NCI-H1092 (cell line): ENCODE data around the gene ZNF557.
"Not testable (repeated sequence)": the region's sequence is repeated elsewhere in the genome, so short reads cannot be mapped to it uniquely, and the experiment has no call there.

Source experiments
- DNase-seq: peaks from one replicate; lab custom pipeline; 2025; lab: John Stamatoyannopoulos, UW

ZNF557 gene

GRCh38 chr19:7069042-7069903 lies at the start of gene ZNF557:
Gene ZNF557 (plus strand): TSS chr19:7069703. CDS start chr19:7075075, 5,372 bp downstream.
- DNase-seq = peak; percentile 93

- not testable (repeated sequence) for DNase-seq
Observed at GRCh38 chr19:7021331-7021730, 48.2 kb upstream of the ZNF557 start, which contains the start of gene MBD3L2B. Gene MBD3L2B (minus strand): TSS chr19:7021431. CDS start chr19:7021397, 34 bp downstream.

GRCh38 chr19:7028790-7029189 lies 40.7 kb upstream of the ZNF557 start:
- not testable (repeated sequence) for DNase-seq

- DNase-seq = not testable (repeated sequence)
Observed at GRCh38 chr19:7030278-7030677, 39.2 kb upstream of the ZNF557 start, which contains the start of gene MBD3L5. Gene MBD3L5 (plus strand): TSS chr19:7030578. CDS start chr19:7030612, 34 bp downstream.

GRCh38 chr19:7040079-7040478 lies 29.4 kb upstream of the ZNF557 start, which contains the start of gene MBD3L4:
Gene MBD3L4 (minus strand): TSS chr19:7040179. CDS start chr19:7040144, 35 bp downstream.
- DNase-seq = not testable (repeated sequence)

- DNase-seq = not testable (repeated sequence)
Observed at GRCh38 chr19:7041563-7041962, 27.9 kb upstream of the ZNF557 start.

GRCh38 chr19:7049021-7049420 lies 20.5 kb upstream of the ZNF557 start, which contains the start of gene MBD3L2:
Gene MBD3L2 (plus strand): TSS chr19:7049321. CDS start chr19:7049374, 53 bp downstream.
- DNase-seq = not testable (repeated sequence)

- DNase-seq = not testable (repeated sequence)
Observed at GRCh38 chr19:7051421-7051820, 18.1 kb upstream of the ZNF557 start.

- DNase-seq = not testable (repeated sequence)
Observed at GRCh38 chr19:7052896-7053295, 16.6 kb upstream of the ZNF557 start.

GRCh38 chr19:7054635-7055368 lies 14.7 kb upstream of the ZNF557 start:
- not testable (repeated sequence) for DNase-seq

- not testable (repeated sequence) for DNase-seq
Observed at GRCh38 chr19:7055679-7056078, 13.8 kb upstream of the ZNF557 start.

GRCh38 chr19:7056371-7056770 lies 13.1 kb upstream of the ZNF557 start:
- DNase-seq = not testable (repeated sequence)

- not testable (repeated sequence) for DNase-seq
Observed at GRCh38 chr19:7058576-7058975, 10.9 kb upstream of the ZNF557 start, which contains the start of gene MBD3L3. Gene MBD3L3 (minus strand): TSS chr19:7058676. CDS start chr19:7058605, 71 bp downstream.

- not testable (repeated sequence) for DNase-seq
Observed at GRCh38 chr19:7059977-7060376, 9.5 kb upstream of the ZNF557 start.

GRCh38 chr19:7063339-7063738 lies 6.2 kb upstream of the ZNF557 start:
- DNase-seq = no peak

- DNase-seq = no peak
Observed at GRCh38 chr19:7063764-7064418, 5.6 kb upstream of the ZNF557 start.

- DNase-seq = peak; percentile 34
Observed at GRCh38 chr19:7067122-7067521, 2.4 kb upstream of the ZNF557 start.

- no peak for DNase-seq
Observed at GRCh38 chr19:7067716-7068115, 1.8 kb upstream of the ZNF557 start.

GRCh38 chr19:7068599-7068998 lies 904 bp upstream of the ZNF557 start:
- DNase-seq = no peak

GRCh38 chr19:7069904-7070226 lies 362 bp downstream of the ZNF557 start:
- DNase-seq = no peak

- DNase-seq = no peak
Observed at GRCh38 chr19:7072541-7072940, 3.0 kb downstream of the ZNF557 start.
